HG03457 (cell line): ENCODE measurements around the gene WARS2.
A peak's percentile ranks its signal among the peaks of the same experiment; 100 is the strongest.
"Not testable (repeated sequence)": the region's sequence is repeated elsewhere in the genome, so short reads cannot be mapped to it uniquely, and the experiment has no call there.

ENCODE experiments used
- ATAC-seq: cut with Tn5 transposase; IDR thresholded peaks from one replicate; pipeline ENCODE4 v1.9.1; 2021; ENCODE audit warnings: moderate number of reproducible peaks; ENCODE audit not compliant: unreplicated experiment

WARS2 gene

DNA sequence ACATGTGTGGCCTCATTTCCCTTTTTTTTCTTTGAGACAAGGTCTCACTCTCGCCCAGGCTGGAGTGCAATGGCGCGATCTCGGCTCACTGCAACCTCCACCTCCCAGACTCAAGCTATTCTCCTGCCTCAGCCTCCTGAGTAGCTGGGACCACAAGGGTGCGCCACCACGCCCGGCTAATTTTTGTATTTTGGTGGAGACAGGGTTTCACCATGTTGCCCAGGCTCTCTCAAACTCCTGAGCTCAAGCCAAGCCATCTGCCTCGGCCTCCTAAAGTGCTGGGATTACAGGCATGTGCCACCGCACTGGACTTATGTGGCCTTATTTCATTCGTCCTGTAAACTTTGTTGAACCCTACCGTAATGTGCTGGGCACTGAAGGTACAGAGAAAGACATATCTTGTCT, 569 bp upstream of the WARS2 start:
- ATAC-seq = no peak

DNA sequence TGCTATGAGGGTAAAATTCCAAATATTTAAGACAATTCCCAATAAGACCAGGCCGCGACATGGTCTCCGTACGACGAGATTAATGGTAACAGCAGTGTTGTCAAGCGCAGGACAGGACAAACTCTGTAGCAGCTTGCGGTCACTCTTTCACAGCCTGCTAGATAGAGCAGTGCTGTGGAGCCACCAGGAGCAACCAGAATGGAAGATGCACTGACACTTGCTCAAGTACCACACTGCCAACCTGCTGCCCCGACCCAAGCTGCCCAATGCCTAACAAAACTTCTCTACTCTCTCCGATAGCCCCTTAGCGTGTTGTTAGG, 636 bp downstream of the WARS2 start:
- peak; percentile 22 for ATAC-seq

DNA sequence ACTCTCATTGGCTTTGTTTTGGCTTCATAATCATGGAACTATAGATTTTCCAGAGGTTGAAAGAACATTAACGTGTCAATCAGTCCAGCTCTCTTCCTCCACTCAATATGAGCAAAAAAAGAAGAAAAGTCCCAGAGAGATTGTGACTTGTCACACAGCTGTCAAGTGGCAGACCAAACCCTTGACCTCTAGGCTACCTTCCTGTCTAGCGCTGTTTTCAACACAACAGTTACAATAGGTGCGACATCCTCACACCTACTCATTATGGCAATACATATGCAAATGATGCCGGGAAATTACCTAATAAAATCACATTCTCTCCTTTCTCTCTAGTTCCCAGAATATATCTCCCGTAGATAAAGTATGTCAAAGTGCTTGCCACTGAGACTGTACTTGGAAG, 1.1 kb downstream of the WARS2 start:
- ATAC-seq = no peak

DNA sequence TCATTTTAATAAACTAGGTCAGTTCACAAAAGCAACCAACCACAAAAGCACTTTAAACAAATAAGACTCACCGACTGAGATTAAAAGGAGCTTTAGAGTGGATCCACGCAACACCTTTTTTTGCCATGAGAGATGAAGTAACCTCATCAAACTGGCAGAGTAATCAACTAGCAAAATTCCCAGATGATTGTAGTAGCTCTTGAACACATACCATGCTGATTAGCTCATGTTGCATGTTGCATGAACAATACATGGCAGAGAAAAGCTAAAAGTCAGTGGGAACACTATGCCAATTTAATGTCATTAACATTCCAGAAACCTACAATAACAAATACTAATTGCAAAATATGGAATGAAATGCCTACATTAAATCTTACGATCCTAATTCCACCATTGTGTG, 4.1 kb downstream of the WARS2 start:
- no peak for ATAC-seq

DNA sequence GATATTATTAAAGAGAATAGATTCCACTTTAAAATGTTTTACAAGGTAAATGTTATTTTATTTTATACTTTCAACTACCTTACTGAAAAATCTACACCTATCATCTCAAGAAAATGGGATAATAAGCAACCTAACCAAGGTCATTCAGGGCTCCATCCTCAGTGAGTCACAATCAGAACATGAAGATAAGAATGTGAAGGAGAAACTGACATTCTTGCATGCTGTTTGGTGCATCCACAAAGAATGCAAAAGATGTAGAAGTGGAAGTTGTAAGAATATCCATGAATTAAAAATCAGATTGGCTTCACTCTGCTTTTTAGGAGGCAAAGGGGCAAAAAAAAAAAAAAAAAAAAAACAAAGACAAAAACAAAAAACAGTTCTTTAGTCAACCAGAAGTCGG, 6.5 kb downstream of the WARS2 start:
- no peak for ATAC-seq

DNA sequence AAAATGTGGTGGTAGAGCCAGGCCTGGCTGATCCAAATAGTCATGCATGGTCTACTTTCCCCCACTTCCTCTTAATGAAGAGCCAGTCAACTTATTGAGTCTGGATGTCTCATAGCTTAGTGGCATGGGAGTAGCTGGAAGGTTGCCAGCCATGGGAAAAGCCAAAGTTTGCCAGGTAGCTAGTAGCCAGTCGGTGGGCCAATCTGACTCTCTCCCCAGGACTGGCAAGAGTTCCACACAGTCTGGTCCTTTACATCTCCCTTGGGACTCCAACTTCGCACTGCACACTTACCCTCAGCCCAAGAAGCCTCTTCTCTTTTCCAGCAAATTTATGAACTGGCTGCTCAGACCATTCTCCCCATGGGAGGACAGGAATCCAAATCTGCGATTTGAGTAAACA, 8.3 kb downstream of the WARS2 start:
- ATAC-seq = no peak

DNA sequence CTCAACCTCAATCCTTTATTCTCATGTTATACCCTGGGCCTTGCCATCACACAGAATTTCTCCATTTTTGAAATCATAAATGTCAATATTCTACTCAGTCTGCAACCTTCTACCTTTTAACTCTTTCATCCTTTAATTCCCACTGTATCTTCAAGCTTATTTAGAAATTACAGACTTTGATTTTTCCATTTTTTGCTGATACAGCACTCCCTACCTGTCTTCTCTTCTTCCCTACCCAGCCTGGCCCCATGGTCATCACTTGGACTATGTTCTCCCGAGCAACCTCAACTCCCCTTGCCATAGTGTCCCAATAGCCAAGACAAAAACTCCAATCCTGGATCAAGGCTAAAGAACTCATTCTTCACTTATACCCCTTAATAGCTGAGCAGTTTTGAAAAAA, 14.6 kb downstream of the WARS2 start:
- no peak for ATAC-seq

DNA sequence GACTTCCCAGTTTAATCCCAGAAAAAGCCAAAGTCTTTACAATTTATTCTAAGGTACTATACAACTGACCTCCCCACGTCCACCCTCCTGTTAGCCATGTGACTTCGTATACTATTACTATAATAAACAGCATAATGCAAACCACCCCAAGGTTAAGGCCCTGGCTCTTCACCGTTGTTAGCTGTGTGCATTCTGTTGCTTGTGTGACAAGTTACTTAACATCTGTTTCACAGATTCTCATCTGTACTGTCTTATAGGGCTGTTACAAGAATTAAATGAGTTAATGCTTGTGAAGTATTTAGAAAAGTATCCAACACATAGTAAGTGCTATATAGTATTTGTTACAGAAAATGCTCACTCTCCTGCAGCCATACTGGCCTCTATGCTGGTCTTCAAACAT, 15.7 kb downstream of the WARS2 start:
- no peak for ATAC-seq

DNA sequence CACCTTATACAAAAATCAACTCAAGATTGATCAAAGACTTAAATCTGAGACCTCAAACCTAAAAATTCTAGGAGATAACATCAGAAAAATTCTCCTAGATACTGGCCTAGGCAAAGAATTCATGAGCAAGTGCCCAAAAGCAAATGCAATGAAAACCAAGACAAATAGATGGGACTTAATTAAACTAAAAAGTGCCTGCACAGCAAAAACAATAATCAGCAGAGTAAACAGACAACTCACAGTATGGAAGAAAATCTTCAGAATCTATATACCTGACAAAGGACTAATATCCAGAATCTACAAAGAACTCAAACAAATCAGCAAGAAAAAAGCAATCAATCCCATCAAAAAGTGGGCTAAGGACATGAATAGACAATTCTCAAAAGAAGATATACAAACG, 18.6 kb downstream of the WARS2 start:
- not testable (repeated sequence) for ATAC-seq

DNA sequence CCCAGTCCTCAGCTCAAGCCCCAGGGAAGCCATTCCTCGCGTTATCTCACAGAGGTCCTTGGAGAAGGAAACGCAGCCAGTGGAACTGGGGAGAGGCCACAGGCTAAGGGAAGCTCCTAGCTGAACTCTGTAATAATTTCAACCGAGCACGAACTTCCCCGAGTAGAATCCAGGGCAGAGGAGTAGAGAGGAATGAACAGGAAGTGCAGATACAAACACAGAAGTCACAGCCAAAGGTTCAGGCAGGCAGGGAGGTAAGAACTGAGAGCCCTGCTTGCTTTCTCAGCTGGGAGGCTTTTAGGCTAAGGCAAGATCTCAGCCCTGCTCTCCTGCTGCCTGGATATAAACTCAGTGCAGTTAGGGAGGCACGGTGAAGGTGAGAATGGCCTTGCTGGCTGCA, 23.7 kb downstream of the WARS2 start:
- no peak for ATAC-seq

DNA sequence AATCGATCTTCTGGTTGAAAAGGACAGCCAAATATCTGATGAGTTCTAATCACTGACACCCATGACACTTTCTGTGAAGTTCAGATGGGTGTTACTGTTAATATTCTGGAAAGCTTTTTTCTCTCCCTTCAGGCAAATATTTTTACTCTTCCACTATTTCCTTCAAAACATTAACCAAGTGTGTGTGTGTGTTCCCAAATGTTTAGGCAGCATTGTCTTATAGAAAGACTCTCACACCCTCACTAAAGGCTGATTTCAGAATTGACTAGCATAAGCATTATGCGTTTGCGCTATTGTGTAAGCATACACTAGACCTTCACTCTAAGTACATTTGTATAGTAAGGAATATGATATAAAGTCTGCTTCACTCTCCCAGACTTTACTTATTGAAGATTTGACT, 24.7 kb downstream of the WARS2 start:
- ATAC-seq = no peak

DNA sequence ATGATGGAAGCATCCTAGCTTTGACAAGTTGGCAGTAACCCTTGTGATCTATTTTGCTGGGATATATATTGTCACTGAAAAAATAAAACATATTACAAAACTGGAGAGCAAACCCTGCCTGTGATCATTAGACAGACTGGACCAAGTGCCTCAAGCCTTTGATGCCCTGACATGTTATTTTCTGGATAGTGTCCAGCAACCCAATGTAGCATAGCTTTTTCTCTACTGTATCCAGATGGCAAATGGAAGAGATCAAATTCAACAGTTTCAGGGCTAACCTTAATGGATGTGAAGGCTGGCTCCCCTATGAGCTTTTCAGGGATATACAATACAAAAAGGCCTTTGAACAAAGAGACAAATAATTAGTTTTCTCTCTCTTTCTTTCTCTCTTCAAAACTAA, 25.1 kb downstream of the WARS2 start:
- no peak for ATAC-seq

DNA sequence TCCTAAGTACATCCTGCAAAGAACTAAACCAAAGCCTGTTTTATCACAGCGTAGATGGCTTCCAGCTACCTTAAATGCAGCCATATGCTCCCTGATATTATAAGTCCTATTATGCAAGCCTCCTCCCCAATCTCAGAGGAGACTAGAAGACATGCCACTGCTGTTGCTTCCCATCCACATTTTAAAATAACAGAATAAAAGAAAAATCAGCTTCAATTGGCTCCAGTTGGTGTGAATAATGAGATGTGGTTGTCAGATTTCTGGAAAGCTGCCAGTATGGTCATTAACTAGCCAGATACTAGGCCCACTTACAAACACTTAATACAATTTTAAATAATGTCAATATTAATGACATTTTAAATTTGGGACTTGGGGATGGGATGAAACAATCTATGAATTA, 25.7 kb downstream of the WARS2 start:
- no peak for ATAC-seq

DNA sequence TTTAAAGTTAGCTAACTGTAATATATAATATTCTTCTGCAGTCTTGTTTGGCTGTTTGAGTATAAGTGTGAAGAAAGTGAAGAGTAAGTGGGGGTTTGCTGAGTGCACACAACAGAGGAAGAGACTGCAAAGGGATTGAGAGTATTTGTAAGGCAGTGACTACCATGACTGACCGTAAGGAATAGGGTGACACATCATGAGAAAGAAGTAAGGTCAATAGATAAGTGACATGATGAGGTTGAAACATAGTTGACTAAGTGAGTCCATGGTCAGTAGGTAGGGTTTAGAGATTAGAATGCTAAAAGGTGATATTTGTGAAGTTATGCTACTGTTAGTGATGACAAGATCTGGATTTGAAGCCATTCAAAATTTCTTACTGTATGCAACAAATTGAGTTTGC, 27.7 kb downstream of the WARS2 start:
- no peak for ATAC-seq

DNA sequence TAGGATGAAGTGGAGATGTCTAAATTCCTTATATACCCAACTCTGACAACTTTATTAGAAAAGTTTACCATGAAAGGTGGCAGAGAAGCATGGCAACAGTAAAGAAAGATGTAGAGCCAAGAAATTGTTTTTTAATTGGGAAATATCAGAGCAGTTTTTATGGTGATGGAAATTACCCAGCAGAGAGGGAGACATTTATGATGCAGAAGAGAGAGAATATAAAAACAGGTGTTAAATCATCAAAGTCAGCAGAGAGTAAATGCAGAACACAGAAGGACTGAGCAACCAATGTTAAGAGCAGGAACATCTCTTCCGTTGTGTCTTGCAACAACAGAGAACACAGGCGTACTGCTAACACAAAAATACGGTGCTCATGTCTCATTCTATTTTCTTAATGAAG, 28.2 kb downstream of the WARS2 start:
- ATAC-seq = no peak

DNA sequence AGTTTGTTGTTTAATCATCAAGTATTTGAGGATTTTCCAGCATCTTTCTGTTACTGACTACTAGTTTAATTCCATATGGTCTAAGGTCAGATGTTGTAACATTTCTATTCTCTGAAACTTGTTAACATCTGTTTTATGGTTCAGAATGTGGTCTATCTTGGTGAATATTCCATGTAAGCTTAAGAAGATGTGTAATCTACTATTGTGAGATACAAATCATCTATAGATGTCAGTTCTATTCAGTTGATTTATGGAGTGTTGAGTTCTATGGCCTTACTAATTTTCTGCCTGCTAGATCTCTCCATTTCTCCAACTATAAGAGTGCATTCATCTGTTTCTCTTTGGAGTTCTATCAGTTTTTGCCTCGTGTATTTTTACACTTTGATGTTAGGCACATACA, 31.5 kb downstream of the WARS2 start:
- no peak for ATAC-seq

DNA sequence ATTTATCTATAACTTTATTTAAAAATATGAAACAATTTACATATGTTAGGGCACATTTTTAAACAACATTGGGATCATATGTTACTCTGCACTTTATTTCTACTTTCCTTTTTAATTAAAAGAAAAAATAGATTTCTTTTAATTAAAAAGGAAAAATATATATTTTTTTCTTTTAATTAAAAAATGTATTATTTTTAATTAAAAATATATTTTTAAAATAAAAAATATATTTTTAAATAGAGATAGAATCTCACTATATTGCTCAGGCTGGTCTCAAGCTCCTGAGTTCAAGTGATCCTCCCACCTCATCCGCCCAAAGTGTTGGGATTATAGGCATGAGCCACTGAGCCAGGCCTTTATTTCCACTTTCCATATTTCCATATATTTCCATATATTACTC, 36.7 kb downstream of the WARS2 start:
- ATAC-seq = no peak

DNA sequence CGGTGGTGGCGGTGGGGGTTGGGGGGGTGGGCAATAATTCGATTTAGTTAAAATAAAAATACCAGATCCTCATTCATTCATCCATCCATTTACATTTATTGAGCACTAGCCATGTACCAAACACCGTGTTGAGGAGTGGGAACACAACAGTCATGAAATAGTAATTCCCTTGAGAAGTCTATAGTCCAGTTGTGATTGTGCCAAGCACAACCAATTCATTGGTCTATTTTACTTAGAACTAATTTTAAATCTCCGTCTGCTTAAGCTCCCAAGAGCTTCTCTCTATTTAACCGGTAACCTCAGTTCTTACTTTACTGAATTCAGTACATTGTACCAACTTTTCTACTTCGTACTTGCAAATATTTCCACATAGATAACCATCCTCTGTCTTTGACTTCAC, 38.4 kb downstream of the WARS2 start:
- no peak for ATAC-seq

DNA sequence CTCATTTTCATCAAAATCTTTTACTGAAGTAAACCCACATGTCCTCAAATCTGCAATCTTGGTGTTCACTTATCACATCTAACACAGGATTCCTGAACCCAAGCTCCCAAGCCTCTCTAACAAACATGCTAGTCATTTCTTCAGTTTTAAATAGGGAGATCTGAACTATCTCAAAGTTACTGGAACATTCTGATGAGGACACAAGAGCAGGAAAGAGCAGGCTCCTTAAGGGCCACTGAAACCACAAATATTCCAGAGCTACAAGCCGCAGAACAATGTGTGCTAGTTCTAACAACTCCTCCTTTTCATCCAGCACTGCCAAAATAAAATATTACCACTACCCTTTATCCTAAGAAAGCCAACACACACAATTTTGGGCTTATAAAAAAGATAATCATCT, 38.9 kb downstream of the WARS2 start:
- ATAC-seq = no peak

DNA sequence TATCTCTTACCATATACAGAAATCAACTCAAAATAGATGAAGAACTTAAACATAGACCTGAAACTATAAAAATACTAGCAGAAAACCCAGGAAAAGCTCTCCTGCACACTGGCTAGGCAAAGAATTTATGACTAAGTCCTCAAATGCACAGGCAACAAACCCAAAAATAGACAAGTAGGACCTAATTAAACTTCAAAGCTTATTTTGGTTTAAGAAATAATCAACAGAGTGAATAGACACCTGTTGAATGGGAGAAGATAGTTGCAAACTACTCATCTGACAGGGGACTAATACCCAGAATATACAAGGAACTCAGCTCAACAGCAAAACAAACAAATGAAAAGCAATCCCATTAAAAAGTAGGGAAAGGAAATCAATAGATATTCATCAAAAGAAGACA, 40.7 kb downstream of the WARS2 start:
- ATAC-seq = no peak

DNA sequence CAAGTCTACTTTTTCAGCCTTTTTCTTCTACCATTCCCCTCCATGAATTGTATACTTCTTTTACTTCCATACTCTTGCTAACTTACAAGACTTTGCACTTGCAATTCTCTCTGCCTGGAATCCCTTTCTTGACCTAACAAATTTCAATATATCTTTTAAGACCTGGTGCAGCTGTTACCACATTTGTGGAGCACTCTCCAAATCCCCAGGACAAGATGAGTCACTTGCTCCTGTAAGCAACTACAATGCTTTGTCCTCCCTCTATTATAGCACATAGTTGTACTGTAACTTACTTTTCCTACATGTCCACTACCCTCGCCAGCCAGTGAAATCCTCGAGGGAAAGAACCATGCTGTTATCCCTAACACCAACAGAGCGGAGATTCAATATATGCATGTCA, 43.1 kb downstream of the WARS2 start:
- no peak for ATAC-seq

DNA sequence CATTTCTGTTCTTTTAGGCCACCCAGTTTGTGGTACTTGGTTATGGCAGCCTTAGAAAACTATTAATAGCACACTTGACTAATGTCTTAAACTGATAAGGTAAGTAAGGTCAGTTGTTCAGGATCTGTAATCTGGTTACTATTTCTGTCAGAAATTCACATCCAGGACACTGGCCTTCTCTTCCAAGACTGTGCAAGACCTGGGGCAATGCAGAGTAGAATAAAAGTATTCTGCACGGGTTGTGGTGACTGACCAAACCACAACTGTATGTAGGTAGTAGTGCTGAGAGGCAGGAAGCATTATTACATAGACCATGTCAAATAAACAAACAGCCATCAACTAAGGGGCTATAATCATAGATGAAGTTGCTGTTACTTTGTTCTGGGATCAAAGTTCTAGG, 46.7 kb downstream of the WARS2 start:
- no peak for ATAC-seq

DNA sequence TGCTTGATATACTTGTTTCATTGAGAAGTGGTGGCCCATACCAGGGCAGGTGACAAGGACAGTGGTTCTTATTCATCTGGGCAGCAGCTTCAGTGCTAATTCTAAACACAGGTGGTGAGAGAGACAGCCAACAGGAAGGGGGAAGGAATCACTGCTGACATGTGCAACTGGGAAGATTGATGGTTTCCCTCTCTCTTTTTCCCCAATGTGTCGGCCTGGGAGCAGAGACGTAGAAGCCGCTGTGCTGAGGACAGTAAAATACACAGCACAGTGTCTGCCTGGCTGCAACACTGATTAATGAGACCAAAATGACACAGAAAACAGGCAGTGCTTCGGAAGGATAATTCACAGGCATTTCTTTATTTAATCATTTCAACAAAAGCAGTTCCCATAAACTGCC, 48.8 kb downstream of the WARS2 start:
- ATAC-seq = no peak

DNA sequence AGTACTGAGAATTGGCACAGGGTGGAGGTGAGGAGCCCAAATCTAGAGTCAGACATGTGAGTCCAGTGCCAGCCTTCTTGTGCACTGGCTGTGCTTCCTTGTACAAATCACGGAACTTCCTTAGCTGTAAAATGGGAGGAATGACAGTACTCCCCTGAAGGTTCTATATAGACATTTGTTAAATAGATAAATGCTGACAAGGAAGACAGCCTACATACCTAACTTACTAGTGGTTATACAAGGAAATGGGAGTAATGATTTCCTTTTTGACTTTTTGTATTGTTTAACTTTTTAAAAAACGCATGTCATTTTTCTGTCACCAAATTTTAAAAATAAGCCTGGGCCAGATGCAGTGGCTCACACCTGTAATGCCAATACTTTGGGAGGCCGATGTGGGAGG, 50.2 kb downstream of the WARS2 start:
- no peak for ATAC-seq
